AG20443 (cell line): ENCODE data around the gene RNF11.
"Not testable (repeated sequence)": the region's sequence is repeated elsewhere in the genome, so short reads cannot be mapped to it uniquely, and the experiment has no call there.

Experiments used
- DNase-seq: peaks from one replicate; pipeline ENCODE4 v3.0.0; 2012; ENCODE audit warnings: low spot score, mixed read lengths

RNF11 gene

GRCh38 chr1:51228471-51228870 is 7.6 kb upstream of the RNF11 start:
- not testable (repeated sequence) for DNase-seq

- no peak for DNase-seq
Observed at GRCh38 chr1:51230501-51231078, 5.5 kb upstream of the RNF11 start.

- DNase-seq: peak; percentile 19
Observed at GRCh38 chr1:51231120-51231519, 5.0 kb upstream of the RNF11 start.

GRCh38 chr1:51231896-51232295 is 4.2 kb upstream of the RNF11 start:
- DNase-seq: no peak

GRCh38 chr1:51234236-51234635 is 1.8 kb upstream of the RNF11 start:
- not testable (repeated sequence) for DNase-seq

- peak; percentile 21 for DNase-seq
Observed at GRCh38 chr1:51234721-51235425, 1.2 kb upstream of the RNF11 start.

GRCh38 chr1:51236531-51237350 is 668 bp downstream of the RNF11 start:
- DNase-seq: peak; percentile 44

GRCh38 chr1:51237351-51238033 is 1.4 kb downstream of the RNF11 start:
- DNase-seq: peak; percentile 27

- DNase-seq: no peak
Observed at GRCh38 chr1:51238034-51238403, 1.9 kb downstream of the RNF11 start.

GRCh38 chr1:51240084-51240483 is 4.0 kb downstream of the RNF11 start:
- DNase-seq: no peak

- DNase-seq: no peak
Observed at GRCh38 chr1:51241119-51241518, 5.0 kb downstream of the RNF11 start.

GRCh38 chr1:51242546-51242945 is 6.5 kb downstream of the RNF11 start:
- DNase-seq: no peak

GRCh38 chr1:51247022-51247421 is 10.9 kb downstream of the RNF11 start:
- no peak for DNase-seq

GRCh38 chr1:51247499-51247898 is 11.4 kb downstream of the RNF11 start:
- no peak for DNase-seq

GRCh38 chr1:51249445-51249844 is 13.4 kb downstream of the RNF11 start:
- no peak for DNase-seq

- DNase-seq: not testable (repeated sequence)
Observed at GRCh38 chr1:51250729-51251128, 14.7 kb downstream of the RNF11 start.

- DNase-seq: not testable (repeated sequence)
Observed at GRCh38 chr1:51251165-51251564, 15.1 kb downstream of the RNF11 start.

GRCh38 chr1:51252366-51252765 is 16.3 kb downstream of the RNF11 start:
- no peak for DNase-seq

GRCh38 chr1:51253691-51254090 is 17.6 kb downstream of the RNF11 start:
- no peak for DNase-seq

GRCh38 chr1:51255331-51255730 is 19.3 kb downstream of the RNF11 start:
- no peak for DNase-seq

GRCh38 chr1:51263147-51263877 is 27.2 kb downstream of the RNF11 start:
- no peak for DNase-seq

- DNase-seq: peak; percentile 86
Observed at GRCh38 chr1:51264451-51264850, 28.4 kb downstream of the RNF11 start.
